ENCODE results near the gene GYS1.

GRCh38 chr19:48986211-48986610, 6.9 kb downstream of the GYS1 start:
- TF ChIP-seq CTCF (IDR thresholded peaks at IDR 0.05) (no peak), POLR2A (IDR thresholded peaks at IDR 0.05) (no peak)

Measured in lower leg skin (tissue), 3 donors.